ENCODE data around the gene ARHGAP24. TPM values are rescaled to one million over a fixed set of nuclear protein-coding genes. Genes with fewer than 3 reads are reported as not detected.

ARHGAP24 gene
- total and polyA plus RNA-seq, 2 donors (not counting 1 experiment from before 2014, with no cell fraction given): 15.9 to 40.5 TPM

GRCh38 chr4:85748654-85749053 is 273.7 kb downstream of the ARHGAP24 start:
- Histone ChIP-seq H3K4me2 (ENCODE audit: extremely low read depth, insufficient read depth, low read length) (no peak overlapping the region), H3K4me1 (ENCODE audit: control insufficient read depth, extremely low read depth, insufficient read depth, low read length) (peaks cover 1% of the 10 kb centered on the region), H3K27ac (ENCODE audit: insufficient read depth, low read length) (no peak overlapping the region), H3K79me2 (ENCODE audit: control insufficient read depth, insufficient read depth, low read length) (no peaks in the 10 kb centered on the region), H3K27me3 (ENCODE audit: control insufficient read depth, insufficient read depth, low read length) (no peaks in the 10 kb centered on the region), H4K20me1 (ENCODE audit: control insufficient read depth, extremely low read depth, insufficient read depth, low read length) (no peaks in the 10 kb centered on the region), H3K36me3 (ENCODE audit: control insufficient read depth, insufficient read depth, low read length) (no peaks in the 10 kb centered on the region), H3K9me3 (ENCODE audit: control insufficient read depth, insufficient read depth, low read depth, low read length) (no peaks in the 10 kb centered on the region), H3K9ac (ENCODE audit: insufficient read depth, low read length) (no peak overlapping the region), H3K4me3 (replicated peaks in 1 of 4; ENCODE audit: control extremely low read depth in 1 of 4, insufficient read depth in 1 of 4, low read depth in 3 of 4, low read length in 4 of 4) (no peak overlapping the region), H2AFZ (ENCODE audit: low read length) (no peak overlapping the region)
- no peak for TF ChIP-seq EZH2 (IDR thresholded peaks at IDR 0.05; ENCODE audit: low read length, missing control alignments)
- no peak for TF ChIP-seq CTCF (conservative IDR thresholded peaks at IDR 0.05 in 1 of 2, IDR thresholded peaks at IDR 0.05 in 1 of 2; ENCODE audit: low read depth in 1 of 2, low read length in 2 of 2)
- peak in 1 of 2 donors; percentile 28 for DNase-seq (ENCODE audit: low read depth in 2 of 2)

GRCh38 chr4:85751866-85752265 is 276.9 kb downstream of the ARHGAP24 start:
- Histone ChIP-seq H3K4me1 (ENCODE audit: control insufficient read depth, extremely low read depth, insufficient read depth, low read length) (no peaks in the 10 kb centered on the region), H3K9ac (ENCODE audit: insufficient read depth, low read length) (no peak overlapping the region), H3K4me3 (replicated peaks in 1 of 4; ENCODE audit: control extremely low read depth in 1 of 4, insufficient read depth in 1 of 4, low read depth in 3 of 4, low read length in 4 of 4) (no peak overlapping the region), H3K9me3 (ENCODE audit: control insufficient read depth, insufficient read depth, low read depth, low read length) (no peaks in the 10 kb centered on the region), H2AFZ (ENCODE audit: low read length) (no peak overlapping the region), H3K27ac (ENCODE audit: insufficient read depth, low read length) (no peak overlapping the region), H3K4me2 (ENCODE audit: extremely low read depth, insufficient read depth, low read length) (no peak overlapping the region), H3K36me3 (ENCODE audit: control insufficient read depth, insufficient read depth, low read length) (no peaks in the 10 kb centered on the region), H4K20me1 (ENCODE audit: control insufficient read depth, extremely low read depth, insufficient read depth, low read length) (no peaks in the 10 kb centered on the region), H3K79me2 (ENCODE audit: control insufficient read depth, insufficient read depth, low read length) (no peaks in the 10 kb centered on the region), H3K27me3 (ENCODE audit: control insufficient read depth, insufficient read depth, low read length) (no peaks in the 10 kb centered on the region)
- no peak for TF ChIP-seq CTCF (conservative IDR thresholded peaks at IDR 0.05 in 1 of 2, IDR thresholded peaks at IDR 0.05 in 1 of 2; ENCODE audit: low read depth in 1 of 2, low read length in 2 of 2)
- no peak for TF ChIP-seq EZH2 (IDR thresholded peaks at IDR 0.05; ENCODE audit: low read length, missing control alignments)
- no peak for DNase-seq (ENCODE audit: low read depth in 2 of 2)

GRCh38 chr4:85755285-85755684 is 280.3 kb downstream of the ARHGAP24 start:
- Histone ChIP-seq H3K27ac (ENCODE audit: insufficient read depth, low read length) (no peak overlapping the region), H2AFZ (ENCODE audit: low read length) (no peak overlapping the region), H3K4me3 (replicated peaks in 1 of 4; ENCODE audit: control extremely low read depth in 1 of 4, insufficient read depth in 1 of 4, low read depth in 3 of 4, low read length in 4 of 4) (no peak overlapping the region), H3K36me3 (ENCODE audit: control insufficient read depth, insufficient read depth, low read length) (no peaks in the 10 kb centered on the region), H3K27me3 (ENCODE audit: control insufficient read depth, insufficient read depth, low read length) (no peaks in the 10 kb centered on the region), H3K9me3 (ENCODE audit: control insufficient read depth, insufficient read depth, low read depth, low read length) (no peaks in the 10 kb centered on the region), H3K4me2 (ENCODE audit: extremely low read depth, insufficient read depth, low read length) (no peak overlapping the region), H3K4me1 (ENCODE audit: control insufficient read depth, extremely low read depth, insufficient read depth, low read length) (no peaks in the 10 kb centered on the region), H4K20me1 (ENCODE audit: control insufficient read depth, extremely low read depth, insufficient read depth, low read length) (no peaks in the 10 kb centered on the region), H3K9ac (ENCODE audit: insufficient read depth, low read length) (no peak overlapping the region), H3K79me2 (ENCODE audit: control insufficient read depth, insufficient read depth, low read length) (no peaks in the 10 kb centered on the region)
- TF ChIP-seq EZH2 (IDR thresholded peaks at IDR 0.05; ENCODE audit: low read length, missing control alignments): no peak
- TF ChIP-seq CTCF (conservative IDR thresholded peaks at IDR 0.05 in 1 of 2, IDR thresholded peaks at IDR 0.05 in 1 of 2; ENCODE audit: low read depth in 1 of 2, low read length in 2 of 2): no peak
- no peak for DNase-seq (ENCODE audit: low read depth in 2 of 2)
